Stimulated activated CD4-positive, alpha-beta T cell treated with anti-CD3 and anti-CD28 coated beads, TNF-alpha, amount 100 ng/mL, for 24 hours (primary cell): ENCODE data around the gene ATXN10.
"Not testable (repeated sequence)": the region's sequence is repeated elsewhere in the genome, so short reads cannot be mapped to it uniquely, and the experiment has no call there.

Source experiments
- DNase-seq, 3 experiments: peaks; one replicate each; pipeline ENCODE4 v3.0.0-alpha.2; 2020; ENCODE audit warnings: low read depth in 3 of 3

Gene ATXN10

GRCh38 chr22:45709060-45709739, 37.6 kb downstream of the ATXN10 start:
- no peak for DNase-seq

- DNase-seq, result no peak
These were observed 38.2 kb downstream of the ATXN10 start for GRCh38 chr22:45709866-45710265.

GRCh38 chr22:45710469-45710868, 38.8 kb downstream of the ATXN10 start:
- no peak for DNase-seq

GRCh38 chr22:45714390-45714789, 42.8 kb downstream of the ATXN10 start:
- not testable (repeated sequence) for DNase-seq

GRCh38 chr22:45717789-45718188, 46.2 kb downstream of the ATXN10 start:
- no peak for DNase-seq

- DNase-seq, result no peak
These were observed 46.8 kb downstream of the ATXN10 start for GRCh38 chr22:45718391-45718790.

GRCh38 chr22:45720839-45721378, 49.3 kb downstream of the ATXN10 start:
- no peak for DNase-seq

- DNase-seq, result no peak
These were observed 50.4 kb downstream of the ATXN10 start for GRCh38 chr22:45722006-45722405.

GRCh38 chr22:45726081-45726480, 54.4 kb downstream of the ATXN10 start:
- DNase-seq, result no peak

GRCh38 chr22:45731041-45731797, 59.6 kb downstream of the ATXN10 start:
- DNase-seq, result no peak

- no peak for DNase-seq
These were observed 60.3 kb downstream of the ATXN10 start for GRCh38 chr22:45731798-45732495.

GRCh38 chr22:45735273-45735672, 63.6 kb downstream of the ATXN10 start:
- DNase-seq, result no peak

GRCh38 chr22:45738206-45738605, 66.6 kb downstream of the ATXN10 start:
- DNase-seq, result no peak

GRCh38 chr22:45740236-45740635, 68.6 kb downstream of the ATXN10 start:
- DNase-seq, result no peak

- DNase-seq, result no peak
These were observed 71.3 kb downstream of the ATXN10 start for GRCh38 chr22:45742866-45743450.

GRCh38 chr22:45743687-45744086, 72.1 kb downstream of the ATXN10 start:
- no peak for DNase-seq

- DNase-seq, result no peak
These were observed 72.8 kb downstream of the ATXN10 start for GRCh38 chr22:45744442-45744841.

- DNase-seq, result no peak
These were observed 79.0 kb downstream of the ATXN10 start for GRCh38 chr22:45750626-45751025.

- DNase-seq, result no peak
These were observed 80.4 kb downstream of the ATXN10 start for GRCh38 chr22:45752036-45752435.

GRCh38 chr22:45754822-45755221, 83.2 kb downstream of the ATXN10 start:
- DNase-seq, result no peak

- DNase-seq, result no peak
These were observed 84.9 kb downstream of the ATXN10 start for GRCh38 chr22:45756558-45756957.

GRCh38 chr22:45757068-45757467, 85.4 kb downstream of the ATXN10 start:
- DNase-seq, result no peak
